ENCODE data around the gene ABI2.

The ABI2 gene

GRCh38 chr2:203431391-203432185, 103.4 kb downstream of the ABI2 start:
- DNase-seq: no peak

- DNase-seq: no peak
Measured at GRCh38 chr2:203432811-203433210, 104.6 kb downstream of the ABI2 start.

- DNase-seq: no peak
Measured at GRCh38 chr2:203436496-203436895, 108.3 kb downstream of the ABI2 start.

- DNase-seq: no peak
Measured at GRCh38 chr2:203437511-203437910, 109.3 kb downstream of the ABI2 start.

GRCh38 chr2:203438528-203438927, 110.3 kb downstream of the ABI2 start:
- DNase-seq: no peak

- DNase-seq: no peak
Measured at GRCh38 chr2:203440671-203441070, 112.5 kb downstream of the ABI2 start.

GRCh38 chr2:203441463-203441862, 113.3 kb downstream of the ABI2 start:
- no peak for DNase-seq

GRCh38 chr2:203442463-203442862, 114.3 kb downstream of the ABI2 start:
- DNase-seq: no peak

- no peak for DNase-seq
Measured at GRCh38 chr2:203444738-203445137, 116.5 kb downstream of the ABI2 start.

- no peak for DNase-seq
Measured at GRCh38 chr2:203446071-203446481, 117.9 kb downstream of the ABI2 start.

- no peak for DNase-seq
Measured at GRCh38 chr2:203446780-203447179, 118.6 kb downstream of the ABI2 start.

- DNase-seq: no peak
Measured at GRCh38 chr2:203450561-203450960, 122.4 kb downstream of the ABI2 start.

GRCh38 chr2:203451011-203451410, 122.8 kb downstream of the ABI2 start:
- no peak for DNase-seq

- DNase-seq: no peak
Measured at GRCh38 chr2:203451689-203452088, 123.5 kb downstream of the ABI2 start.

- peak; percentile 34 for DNase-seq
Measured at GRCh38 chr2:203453858-203454451, 125.8 kb downstream of the ABI2 start.

GRCh38 chr2:203455209-203455608, 127.0 kb downstream of the ABI2 start:
- no peak for DNase-seq

GRCh38 chr2:203461746-203462145, 133.6 kb downstream of the ABI2 start:
- DNase-seq: no peak

GRCh38 chr2:203462308-203462707, 134.1 kb downstream of the ABI2 start:
- DNase-seq: no peak

GRCh38 chr2:203463266-203463678, 135.1 kb downstream of the ABI2 start:
- no peak for DNase-seq

GRCh38 chr2:203469546-203469945, 141.4 kb downstream of the ABI2 start:
- no peak for DNase-seq

GRCh38 chr2:203470371-203470770, 142.2 kb downstream of the ABI2 start:
- no peak for DNase-seq

- no peak for DNase-seq
Measured at GRCh38 chr2:203471323-203471722, 143.1 kb downstream of the ABI2 start.

GRCh38 chr2:203476881-203477280, 148.7 kb downstream of the ABI2 start:
- DNase-seq: no peak

- no peak for DNase-seq
Measured at GRCh38 chr2:203480623-203481022, 152.4 kb downstream of the ABI2 start.

Measured in CD4-positive, alpha-beta T cell treated with Interleukin-6 for 4 hours (primary cell).